IPS DF 6.9 (cell line): ENCODE measurements around the gene MDGA2.
"Not testable (repeated sequence)": the region's sequence is repeated elsewhere in the genome, so short reads cannot be mapped to it uniquely, and the experiment has no call there.

Experiments
- DNase-seq: peaks from one replicate; pipeline ENCODE4 v3.0.0-alpha.2; 2013; ENCODE audit warnings: low read depth, low spot score
- H3K27ac ChIP-seq: one replicate; pipeline ENCODE4 v1.5.1; 2013; ENCODE audit warnings: low read length, control low read depth
- H3K27me3 ChIP-seq: 2 replicates; pipeline ENCODE4 v1.6.1; 2013; ENCODE audit warnings: mild to moderate bottlenecking, low read length; ENCODE audit not compliant: control insufficient read depth, insufficient read depth
- H3K36me3 ChIP-seq: 2 replicates; pipeline ENCODE4 v1.6.1; 2013; ENCODE audit warnings: low read length; ENCODE audit not compliant: control insufficient read depth, insufficient read depth
- H3K4me1 ChIP-seq: 2 replicates; pipeline ENCODE4 v1.6.1; 2013; ENCODE audit warnings: low read length; ENCODE audit not compliant: control insufficient read depth, insufficient read depth
- H3K4me3 ChIP-seq: 2 replicates; pipeline ENCODE4 v1.5.1; 2013; ENCODE audit warnings: mild to moderate bottlenecking, low read length
- H3K9me3 ChIP-seq: 2 replicates; pipeline ENCODE4 v1.6.1; 2013; ENCODE audit warnings: low read length, inconsistent platforms; ENCODE audit not compliant: control insufficient read depth, insufficient read depth
- WGBS: extraction: QIAGEN DNeasy Blood & Tissue Kit; methylation state at CpG from one replicate; pipeline ENCODE4 v1.1.7; 2013; ENCODE audit warnings: mixed read lengths, missing lambda C conversion rate; ENCODE audit not compliant: insufficient read length, insufficient coverage; 5-methylcytosine and 5-hydroxymethylcytosine counted together

MDGA2 gene

DNA sequence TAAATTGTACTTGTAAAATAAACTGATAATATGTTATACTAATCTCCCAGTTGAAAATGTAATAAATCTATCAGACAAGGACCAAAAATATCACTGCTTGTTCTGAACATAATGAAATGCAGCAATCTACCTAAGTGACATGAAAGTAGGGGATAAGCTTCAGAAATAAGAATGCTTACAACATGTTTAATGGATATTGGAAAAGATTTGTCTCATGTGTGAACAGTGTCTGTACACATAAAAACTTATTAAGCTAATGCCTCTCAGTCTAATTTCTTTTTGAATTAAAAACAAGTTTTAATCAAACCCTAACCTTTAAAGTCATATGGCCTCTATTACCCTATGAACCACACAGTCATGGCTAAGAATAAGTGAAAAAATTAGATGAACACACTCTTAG, 465.3 kb downstream of the MDGA2 start:
- no peak for DNase-seq
- Histone ChIP-seq H3K27me3 (no peaks in the 10 kb centered on the region), H3K27ac (no peak overlapping the region), H3K4me3 (no peak overlapping the region), H3K36me3 (no peaks in the 10 kb centered on the region), H3K4me1 (no peaks in the 10 kb centered on the region), H3K9me3 (no peaks in the 10 kb centered on the region)

DNA sequence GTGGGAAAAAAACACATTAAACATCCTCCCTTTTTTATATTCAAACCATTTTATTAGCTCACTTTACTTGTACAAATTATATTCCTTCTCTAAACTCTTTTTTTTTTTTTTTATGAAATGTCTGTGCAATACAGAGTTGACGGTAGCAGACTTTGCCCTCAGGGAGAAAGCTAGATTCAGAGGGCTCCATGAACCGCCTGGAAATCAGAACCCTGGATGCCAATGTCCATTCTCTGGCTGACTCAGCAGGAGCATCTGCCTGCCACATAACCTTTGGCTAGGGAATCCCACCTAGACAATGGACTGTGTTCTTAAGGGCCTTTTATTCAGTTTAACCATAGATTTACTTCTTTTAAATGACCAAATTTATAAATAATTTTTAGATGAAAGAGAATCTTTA, 467.0 kb downstream of the MDGA2 start:
- Histone ChIP-seq H3K36me3 (no peaks in the 10 kb centered on the region), H3K27ac (no peak overlapping the region), H3K27me3 (no peaks in the 10 kb centered on the region), H3K4me3 (no peak overlapping the region), H3K4me1 (no peaks in the 10 kb centered on the region), H3K9me3 (no peaks in the 10 kb centered on the region)
- no peak for DNase-seq
- WGBS: no CpG with 5 or more reads among the region's 2 CpGs

DNA sequence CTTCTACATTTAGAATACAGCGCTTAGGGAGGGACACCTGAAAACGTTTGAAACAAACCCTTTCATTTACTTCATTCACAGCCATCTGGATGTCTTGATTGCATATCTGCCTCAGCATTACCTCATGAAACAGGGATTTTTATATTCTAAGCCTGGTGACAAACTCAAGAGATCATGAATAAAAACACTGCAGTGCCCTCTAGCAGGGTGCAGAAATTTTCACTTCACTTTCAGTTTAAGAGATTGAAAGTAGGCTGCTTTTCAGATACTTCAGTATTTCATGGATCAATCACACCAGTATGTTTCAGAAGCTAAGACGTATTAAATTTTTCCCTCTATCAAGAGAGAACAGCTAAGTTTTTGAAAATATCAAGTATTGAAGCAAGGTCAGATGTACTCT, 467.8 kb downstream of the MDGA2 start:
- WGBS: no CpG with 5 or more reads among the region's 3 CpGs
- Histone ChIP-seq H3K27me3 (no peaks in the 10 kb centered on the region), H3K4me3 (no peak overlapping the region), H3K36me3 (no peaks in the 10 kb centered on the region), H3K9me3 (no peaks in the 10 kb centered on the region), H3K4me1 (no peaks in the 10 kb centered on the region), H3K27ac (no peak overlapping the region)
- DNase-seq: no peak

DNA sequence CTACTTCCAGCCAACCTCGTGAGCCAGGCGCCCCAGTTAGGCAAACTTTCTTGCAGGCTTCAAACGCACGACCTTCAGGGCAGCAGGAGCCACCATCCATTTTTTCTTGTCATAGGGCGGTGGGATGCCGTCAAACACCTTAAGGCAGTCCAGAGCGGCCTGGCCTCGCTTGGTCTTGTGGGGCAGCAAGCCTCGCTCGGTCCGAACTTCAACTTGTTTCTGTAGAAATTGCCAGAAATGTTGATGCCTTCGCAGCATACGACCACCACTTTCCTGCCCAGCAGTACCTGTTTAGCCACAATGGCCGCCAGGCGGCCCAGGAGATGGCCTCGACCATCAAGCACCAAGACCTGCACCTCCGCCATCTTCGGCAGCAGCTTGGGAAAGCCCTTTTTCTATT, 474.7 kb downstream of the MDGA2 start:
- no peak overlapping the region for H3K27ac ChIP-seq
- H3K36me3 ChIP-seq: no peaks in the 10 kb centered on the region
- no CpG with 5 or more reads among the region's 18 CpGs for WGBS
- no peak for DNase-seq
- H3K4me3 ChIP-seq: no peak overlapping the region
- H3K27me3 ChIP-seq: no peaks in the 10 kb centered on the region
- H3K9me3 ChIP-seq: no peaks in the 10 kb centered on the region
- no peaks in the 10 kb centered on the region for H3K4me1 ChIP-seq

DNA sequence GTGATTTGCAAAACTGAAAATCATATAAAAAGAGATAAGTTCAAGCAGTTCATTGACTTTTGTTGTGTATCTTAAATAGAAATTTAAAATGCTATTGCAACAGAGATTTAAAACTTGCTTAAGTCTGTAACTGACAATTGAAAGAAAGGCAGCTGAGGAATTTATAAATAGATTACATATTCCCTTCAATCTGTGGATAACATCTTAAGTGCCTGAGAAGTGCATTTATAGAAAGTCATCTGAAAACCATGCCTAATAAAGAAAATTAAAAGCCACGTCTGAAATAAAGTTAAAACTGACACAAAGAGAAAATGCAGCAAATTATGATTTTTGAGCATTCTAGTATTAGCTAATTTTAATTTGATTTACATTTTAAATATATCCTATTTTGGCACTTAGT, 479.8 kb downstream of the MDGA2 start:
- no peaks in the 10 kb centered on the region for H3K9me3 ChIP-seq
- no peak overlapping the region for H3K4me3 ChIP-seq
- WGBS: no CpG with 5 or more reads among the region's 1 CpG
- no peaks in the 10 kb centered on the region for H3K4me1 ChIP-seq
- H3K27me3 ChIP-seq: no peaks in the 10 kb centered on the region
- no peaks in the 10 kb centered on the region for H3K36me3 ChIP-seq
- DNase-seq: no peak
- no peak overlapping the region for H3K27ac ChIP-seq

DNA sequence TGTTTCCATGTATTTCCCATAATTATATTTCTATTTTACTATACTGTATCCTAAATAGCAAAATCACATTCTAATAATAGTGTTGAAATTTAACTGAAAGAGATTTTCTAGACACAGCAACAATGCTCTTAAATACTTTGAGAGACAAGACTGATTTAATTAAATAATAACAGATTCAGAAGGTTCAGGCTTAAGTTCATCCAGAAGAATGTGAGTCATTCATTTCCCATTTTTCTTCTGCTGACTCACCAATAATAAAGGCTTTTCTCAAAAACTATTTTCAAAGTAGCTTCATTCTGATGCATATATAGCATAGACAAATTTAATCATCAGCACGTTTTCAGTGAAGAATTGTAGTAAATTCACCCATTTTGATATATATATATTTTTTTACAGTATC, 481.4 kb downstream of the MDGA2 start:
- Histone ChIP-seq H3K27ac (no peak overlapping the region), H3K9me3 (no peaks in the 10 kb centered on the region)
- DNase-seq: no peak

DNA sequence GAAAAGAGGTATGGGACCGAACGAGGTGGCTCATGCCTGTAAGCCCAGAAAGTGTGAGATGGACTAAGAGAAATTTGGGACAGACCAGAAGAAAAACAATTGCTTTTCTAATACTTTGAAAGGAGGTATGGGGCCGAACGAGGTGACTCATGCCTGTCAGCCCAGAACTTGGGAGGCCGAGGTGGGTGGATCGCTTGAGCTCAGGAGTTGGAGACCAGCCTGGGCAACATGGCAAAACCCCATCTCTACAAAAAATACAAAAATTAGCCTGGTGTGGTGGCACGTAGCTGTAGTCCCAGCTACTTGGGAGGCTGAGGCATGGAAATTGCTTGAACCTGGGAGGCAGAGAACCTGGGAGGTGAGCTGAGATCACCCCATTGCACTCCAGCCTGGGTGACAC, 483.2 kb downstream of the MDGA2 start:
- H3K27ac ChIP-seq, H3K4me1 ChIP-seq, H3K27me3 ChIP-seq, DNase-seq, H3K36me3 ChIP-seq, H3K4me3 ChIP-seq, H3K9me3 ChIP-seq: not testable (repeated sequence)
- no CpG with 5 or more reads among the region's 7 CpGs for WGBS

More for the DNA sequence above, 481.4 kb downstream of the MDGA2 start:
- H3K36me3 ChIP-seq: no peaks in the 10 kb centered on the region
- no peak overlapping the region for H3K4me3 ChIP-seq
- WGBS: no CpG with 5 or more reads among the region's 1 CpG
- H3K4me1 ChIP-seq: no peaks in the 10 kb centered on the region
- H3K27me3 ChIP-seq: no peaks in the 10 kb centered on the region

DNA sequence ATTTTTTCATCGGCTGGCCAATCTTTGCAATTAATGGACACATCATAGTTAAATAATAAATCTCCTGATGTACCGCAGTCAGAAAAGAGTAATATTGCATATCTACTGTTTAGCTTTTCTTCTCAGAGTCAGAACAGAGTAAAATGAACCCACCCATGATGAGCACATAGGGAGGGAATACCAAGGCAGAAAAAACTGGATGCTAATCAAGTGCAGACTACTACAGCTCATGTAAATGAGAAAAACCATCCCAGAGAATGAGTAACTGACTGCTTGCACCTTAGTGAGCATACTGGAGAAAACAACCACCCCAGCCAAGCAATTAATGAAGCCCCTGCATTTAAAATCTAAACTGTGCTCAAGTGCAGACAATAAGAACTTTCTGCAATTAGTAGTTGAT, 483.7 kb downstream of the MDGA2 start:
- no peak for DNase-seq
- H3K4me1 ChIP-seq: no peaks in the 10 kb centered on the region
- no CpG with 5 or more reads among the region's 2 CpGs for WGBS
- H3K4me3 ChIP-seq: no peak overlapping the region
- no peak overlapping the region for H3K27ac ChIP-seq
- no peaks in the 10 kb centered on the region for H3K9me3 ChIP-seq
- H3K27me3 ChIP-seq: no peaks in the 10 kb centered on the region
- H3K36me3 ChIP-seq: no peaks in the 10 kb centered on the region

DNA sequence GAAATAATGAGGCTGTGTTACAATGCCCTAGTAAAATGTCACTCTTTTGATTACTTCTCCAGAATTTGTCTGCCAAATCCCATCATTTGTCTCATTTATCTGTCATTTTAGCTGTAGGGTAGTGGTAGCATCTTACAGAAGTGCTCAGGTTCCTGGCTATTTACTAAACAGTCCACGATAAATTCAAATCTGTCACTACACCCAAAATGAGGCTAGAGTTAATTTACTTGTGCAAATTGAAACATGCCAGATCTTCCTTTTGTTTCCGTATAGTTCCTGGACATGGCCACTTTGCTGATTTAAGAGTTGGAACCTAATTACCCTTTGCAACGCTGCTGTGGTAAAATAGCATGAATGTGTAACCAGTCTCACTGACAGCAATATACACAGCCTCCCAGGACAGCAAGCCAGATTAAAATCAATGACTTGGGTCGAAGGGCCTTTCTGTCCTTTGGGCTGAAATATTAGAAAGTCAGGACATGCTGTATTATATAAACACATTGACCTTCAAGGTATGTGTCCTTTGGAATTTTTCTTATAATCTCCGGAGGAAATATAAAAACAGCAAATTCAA, 485.4 kb downstream of the MDGA2 start:
- Histone ChIP-seq H3K27ac (no peak overlapping the region), H3K4me3 (no peak overlapping the region), H3K4me1 (no peaks in the 10 kb centered on the region), H3K9me3 (no peaks in the 10 kb centered on the region), H3K27me3 (no peaks in the 10 kb centered on the region), H3K36me3 (no peaks in the 10 kb centered on the region)
- DNase-seq: no peak
- no CpG with 5 or more reads among the region's 5 CpGs for WGBS

DNA sequence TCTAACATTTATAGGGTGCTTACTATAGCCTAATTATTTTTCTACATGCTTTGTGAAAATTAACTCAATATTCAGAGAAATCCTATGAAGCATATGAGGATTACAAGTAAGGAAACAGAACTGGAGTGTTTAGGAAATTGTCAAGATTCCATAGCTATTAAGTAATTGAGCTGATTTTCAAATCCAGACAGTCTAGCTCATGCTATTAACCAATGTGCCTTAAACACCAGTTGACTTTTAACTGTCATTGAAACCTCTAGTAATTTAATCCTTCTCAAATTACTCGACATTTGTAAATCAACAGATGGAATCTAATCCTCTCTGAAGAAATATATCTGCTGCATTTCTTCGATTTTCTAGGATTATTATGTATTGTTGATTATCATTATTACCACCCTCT, 488.9 kb downstream of the MDGA2 start:
- no peak for DNase-seq
- WGBS: no CpG with 5 or more reads among the region's 2 CpGs
- Histone ChIP-seq H3K36me3 (no peaks in the 10 kb centered on the region), H3K4me1 (no peaks in the 10 kb centered on the region), H3K9me3 (no peaks in the 10 kb centered on the region), H3K27ac (no peak overlapping the region), H3K4me3 (no peak overlapping the region), H3K27me3 (no peaks in the 10 kb centered on the region)

DNA sequence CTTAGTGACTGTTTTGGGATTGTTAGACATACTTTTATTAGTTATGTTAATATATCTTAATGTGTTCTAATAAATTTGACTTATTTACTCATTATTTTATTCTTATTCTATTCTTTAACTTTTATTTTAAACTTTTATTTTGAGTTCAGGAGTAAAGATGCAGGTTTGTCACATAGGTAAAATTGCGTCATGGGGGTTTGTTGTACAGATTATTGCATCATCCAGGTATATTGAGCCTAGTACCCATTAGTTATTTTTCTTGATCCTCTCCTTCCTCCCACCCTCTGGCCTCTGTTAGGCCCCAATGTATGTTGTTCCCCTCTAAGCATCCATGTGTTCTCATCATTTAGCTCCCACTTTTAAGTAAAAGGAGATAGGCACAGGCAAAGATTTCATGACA, 495.5 kb downstream of the MDGA2 start:
- Histone ChIP-seq H3K9me3 (no peaks in the 10 kb centered on the region), H3K27me3 (no peaks in the 10 kb centered on the region), H3K27ac (no peak overlapping the region), H3K4me1 (no peaks in the 10 kb centered on the region), H3K4me3 (no peak overlapping the region), H3K36me3 (no peaks in the 10 kb centered on the region)
- no peak for DNase-seq
- no CpG with 5 or more reads among the region's 1 CpG for WGBS
